ENCODE data around the gene AGBL4.

- TF ChIP-seq TAF1 (IDR thresholded peaks at IDR 0.05; ENCODE audit: low read depth, low read length) (no peak), POLR2A (IDR thresholded peaks at IDR 0.05; ENCODE audit: low read depth, low read length) (no peak), POLR2AphosphoS5 (IDR thresholded peaks at IDR 0.05; ENCODE audit: low read depth, low read length) (no peak), POU2F2 (IDR thresholded peaks at IDR 0.05; ENCODE audit: low read depth, low read length) (no peak), SPI1 (IDR thresholded peaks at IDR 0.05; ENCODE audit: low read depth, low read length) (no peak)
Observed at GRCh38 chr1:48488721-48489120, 1535.0 kb downstream of the AGBL4 start.
